Thoracic aorta (tissue), 2 donors: Measurements from ENCODE around the gene RBFOX2. TPM values are rescaled to one million over a fixed set of nuclear protein-coding genes. Genes with fewer than 3 reads are reported as not detected.
"Not testable (repeated sequence)": the region's sequence is repeated elsewhere in the genome, so short reads cannot be mapped to it uniquely, and the experiment has no call there.

ENCODE experiments used
- ATAC-seq: fragments of 150-250 bp; one replicate; pipeline ENCODE4 v1.8.0; 2017; ENCODE audit warnings: low read depth; ENCODE audit not compliant: insufficient number of reproducible peaks, low FRiP score
- DNase-seq: peaks from one replicate; pipeline ENCODE4 v3.0.0-alpha.2; 2020; ENCODE audit warnings: low spot score
- H3K27ac ChIP-seq, 2 donors: fragments of 200-600 bp; sonication (generic); 1 replicate in 1 of 2; 2 replicates in 1 of 2; pipeline ENCODE4 v1.5.1; 2016; ENCODE audit warnings: mild to moderate bottlenecking in 2 of 2, moderate library complexity in 2 of 2
- H3K27me3 ChIP-seq: fragments of 200-600 bp; sonication (generic); replicated peaks from 2 replicates; pipeline ENCODE4 v1.6.0; 2016; ENCODE audit warnings: mild to moderate bottlenecking; ENCODE audit not compliant: insufficient read depth
- H3K36me3 ChIP-seq: fragments of 200-600 bp; sonication (generic); one replicate; pipeline ENCODE4 v1.5.1; 2016
- H3K4me1 ChIP-seq, 2 donors: fragments of 200-600 bp; sonication (generic); 1 replicate in 1 of 2; 2 replicates in 1 of 2; pipeline versions ENCODE4 v1.5.1 to v1.6.0; 2016; ENCODE audit warnings: low read depth in 2 of 2, mild to moderate bottlenecking in 1 of 2; ENCODE audit not compliant: control insufficient read depth in 1 of 2
- H3K4me3 ChIP-seq: fragments of 200-600 bp; sonication (generic); 2 replicates; pipeline ENCODE4 v1.5.1; 2016; ENCODE audit warnings: mild to moderate bottlenecking
- H3K9me3 ChIP-seq: fragments of 200-600 bp; sonication (generic); 2 replicates; pipeline ENCODE4 v1.5.1; 2016
- CTCF ChIP-seq: fragments of 200-600 bp; sonication (generic); IDR thresholded peaks from one replicate; pipeline ENCODE4 v1.5.1; 2019; ENCODE audit warnings: antibody characterized with exemption
- total RNA-seq, 2 donors: library from RNA; depleted of rRNA; stranded (reverse); fragments of >200 nt; gene quantifications; one replicate each; pipeline versions ENCODE4 v1.1.0 to v1.2.3, GENCODE V29; 2016

RBFOX2 gene
- total RNA-seq, 2 donors from 2014 or later, result 117 to 143 TPM

GRCh38 chr22:35705141-35705540 is 323.5 kb downstream of the RBFOX2 start:
- no peak for ATAC-seq
- H3K27me3 ChIP-seq, result no peaks in the 10 kb centered on the region
- H3K36me3 ChIP-seq, result no peaks in the 10 kb centered on the region
- H3K4me3 ChIP-seq, result no peak overlapping the region
- H3K4me1 ChIP-seq, result peaks cover 0 to 8% of the 10 kb centered on the region in 2 donors
- H3K27ac ChIP-seq, result no peak overlapping the region
- DNase-seq, result no peak
- TF ChIP-seq CTCF, result no peak
- H3K9me3 ChIP-seq, result no peaks in the 10 kb centered on the region

- no peak overlapping the region for H3K27ac ChIP-seq
- no peak for TF ChIP-seq CTCF
- peaks cover 0 to 7% of the 10 kb centered on the region in 2 donors for H3K4me1 ChIP-seq
- no peaks in the 10 kb centered on the region for H3K9me3 ChIP-seq
- H3K27me3 ChIP-seq, result no peaks in the 10 kb centered on the region
- H3K36me3 ChIP-seq, result no peaks in the 10 kb centered on the region
- no peak overlapping the region for H3K4me3 ChIP-seq
- DNase-seq, result no peak
- ATAC-seq, result no peak
Observed at GRCh38 chr22:35703861-35704584, 324.6 kb downstream of the RBFOX2 start.

- not testable (repeated sequence) for H3K9me3 ChIP-seq, H3K4me3 ChIP-seq, H3K36me3 ChIP-seq, H3K27ac ChIP-seq, ATAC-seq, H3K27me3 ChIP-seq, H3K4me1 ChIP-seq, DNase-seq
Observed at GRCh38 chr22:35699852-35700251, 328.8 kb downstream of the RBFOX2 start.

GRCh38 chr22:35697142-35697541 is 331.5 kb downstream of the RBFOX2 start:
- no peak overlapping the region for H3K27ac ChIP-seq
- no peak for TF ChIP-seq CTCF
- H3K36me3 ChIP-seq, result no peaks in the 10 kb centered on the region
- ATAC-seq (no peak), DNase-seq (no peak)
- no peak overlapping the region for H3K4me3 ChIP-seq
- H3K27me3 ChIP-seq, result no peaks in the 10 kb centered on the region
- no peaks in the 10 kb centered on the region for H3K4me1 ChIP-seq
- no peaks in the 10 kb centered on the region for H3K9me3 ChIP-seq

- TF ChIP-seq CTCF, result no peak
- Histone ChIP-seq H3K9me3 (no peaks in the 10 kb centered on the region), H3K27ac (no peak overlapping the region), H3K4me1 (no peaks in the 10 kb centered on the region), H3K27me3 (no peaks in the 10 kb centered on the region), H3K4me3 (no peak overlapping the region), H3K36me3 (no peaks in the 10 kb centered on the region)
- DNase-seq (no peak), ATAC-seq (no peak)
Observed at GRCh38 chr22:35695202-35695601, 333.4 kb downstream of the RBFOX2 start.

- no peak overlapping the region for H3K4me3 ChIP-seq
- no peak overlapping the region for H3K27ac ChIP-seq
- TF ChIP-seq CTCF, result no peak
- no peaks in the 10 kb centered on the region for H3K36me3 ChIP-seq
- DNase-seq (no peak), ATAC-seq (no peak)
- H3K27me3 ChIP-seq, result no peaks in the 10 kb centered on the region
- H3K9me3 ChIP-seq, result no peaks in the 10 kb centered on the region
- no peaks in the 10 kb centered on the region for H3K4me1 ChIP-seq
Observed at GRCh38 chr22:35690001-35690400, 338.6 kb downstream of the RBFOX2 start.
